T-cell (primary cell): ENCODE measurements around the gene AKT2. TPM values are rescaled to one million over a fixed set of nuclear protein-coding genes. Genes with fewer than 3 reads are reported as not detected.

ENCODE experiments used
- ATAC-seq, 4 experiments: fragments of 200-7000 bp in 3 of 4; fragments of 150-1000 bp in 1 of 4; cut with Tn5 transposase; replicated peaks in 1 of 4; 1 replicate in 3 of 4; 2 replicates in 1 of 4; pipeline ENCODE4 v1.10.0; 2021; ENCODE audit warnings: moderate library complexity in 3 of 4, mild to moderate bottlenecking in 2 of 4, moderate number of reproducible peaks in 1 of 4
- CTCF ChIA-PET, 2 donors: fragments of 300-600 bp; sonication (Branson Sonifier 250); formaldehyde crosslinking; loops; one replicate each; lab custom pipeline; 2022; ENCODE audit warnings: antibody characterized with exemption in 2 of 2; lab: Charles Lee
- POLR2A ChIA-PET, 2 donors: fragments of 300-600 bp; sonication (Branson Sonifier 250); formaldehyde crosslinking; loops; one replicate each; lab custom pipeline; 2022; ENCODE audit warnings: antibody characterized with exemption in 2 of 2; lab: Charles Lee
- DNase-seq, 35 experiments: peaks; one replicate each; pipeline versions ENCODE4 v3.0.0 to v3.0.0-alpha.2; 2013 to 2023
- H3K27ac ChIP-seq: one replicate; pipeline ENCODE4 v1.5.1; 2013; ENCODE audit warnings: low read length
- H3K27me3 ChIP-seq, 2 experiments: replicated peaks in 1 of 2; 1 replicate in 1 of 2; 2 replicates in 1 of 2; pipeline versions ENCODE4 v1.6.1 to v1.7.0; 2013; ENCODE audit warnings: low read length in 1 of 2, mixed read lengths in 1 of 2; ENCODE audit not compliant: control insufficient read depth in 2 of 2, insufficient read depth in 2 of 2; ENCODE audit errors: extremely low read depth in 1 of 2
- H3K36me3 ChIP-seq, 2 donors: 1 replicate in 1 of 2; 2 replicates in 1 of 2; pipeline versions ENCODE4 v1.6.1 to v1.7.0; 2013; ENCODE audit warnings: low read length in 1 of 2; ENCODE audit not compliant: control insufficient read depth in 2 of 2, insufficient read depth in 1 of 2; ENCODE audit errors: extremely low read depth in 1 of 2
- H3K4me1 ChIP-seq, 2 experiments: 1 replicate in 1 of 2; 2 replicates in 1 of 2; pipeline versions ENCODE4 v1.6.1 to v1.7.0; 2013; ENCODE audit warnings: low read length in 2 of 2, mixed read lengths in 1 of 2; ENCODE audit not compliant: insufficient read depth in 2 of 2, control insufficient read depth in 1 of 2; ENCODE audit errors: extremely low read depth in 1 of 2
- H3K4me3 ChIP-seq, 2 donors: 1 replicate in 1 of 2; 2 replicates in 1 of 2; pipeline versions ENCODE4 v1.5.1 to v1.7.0; 2013; ENCODE audit warnings: mild to moderate bottlenecking in 2 of 2, low read length in 1 of 2, moderate library complexity in 1 of 2; ENCODE audit not compliant: control insufficient read depth in 1 of 2; ENCODE audit errors: extremely low read depth in 1 of 2
- H3K9me3 ChIP-seq: 2 replicates; pipeline ENCODE4 v1.7.0; 2013
- H3K27ac Mint-ChIP-seq, 2 donors: one replicate each; pipeline ENCODE4 v1.8.0; 2020 to 2021; ENCODE audit warnings: mild to moderate bottlenecking in 2 of 2, mixed read lengths in 2 of 2
- H3K27me3 Mint-ChIP-seq, 2 donors: one replicate each; pipeline ENCODE4 v1.8.0; 2021 to 2022; ENCODE audit warnings: mixed read lengths in 2 of 2
- H3K36me3 Mint-ChIP-seq: one replicate; pipeline ENCODE4 v1.8.0; 2021; ENCODE audit warnings: mixed read lengths
- H3K4me1 Mint-ChIP-seq, 3 donors: one replicate each; pipeline ENCODE4 v1.8.0; 2020 to 2022; ENCODE audit warnings: mixed read lengths in 3 of 3, mild to moderate bottlenecking in 1 of 3
- H3K4me3 Mint-ChIP-seq, 3 donors: one replicate each; pipeline ENCODE4 v1.8.0; 2020 to 2022; ENCODE audit warnings: mild to moderate bottlenecking in 3 of 3, mixed read lengths in 3 of 3, moderate library complexity in 3 of 3
- H3K9me3 Mint-ChIP-seq, 3 donors: one replicate each; pipeline ENCODE4 v1.8.0; 2020 to 2022; ENCODE audit warnings: mixed read lengths in 3 of 3
- WGBS: methylation state at CpG from one replicate; pipeline ENCODE4 v1.1.5; 2013; ENCODE audit warnings: missing lambda C conversion rate; ENCODE audit not compliant: insufficient coverage; 5-methylcytosine and 5-hydroxymethylcytosine counted together
- total RNA-seq, 35 experiments: library from RNA in 6 of 35; stranded (reverse) in 6 of 35; fragments of 120-200 nt in 1 of 35; gene quantifications; one replicate each; pipeline versions ENCODE4 v1.2.1 to v1.2.4 and lab custom pipeline; 2013 to 2026

Gene AKT2
- total RNA-seq, 5 donors from 2014 or later (not counting 1 experiment from before 2014, with no cell fraction given) = 169 to 218 (median 172) TPM

DNA sequence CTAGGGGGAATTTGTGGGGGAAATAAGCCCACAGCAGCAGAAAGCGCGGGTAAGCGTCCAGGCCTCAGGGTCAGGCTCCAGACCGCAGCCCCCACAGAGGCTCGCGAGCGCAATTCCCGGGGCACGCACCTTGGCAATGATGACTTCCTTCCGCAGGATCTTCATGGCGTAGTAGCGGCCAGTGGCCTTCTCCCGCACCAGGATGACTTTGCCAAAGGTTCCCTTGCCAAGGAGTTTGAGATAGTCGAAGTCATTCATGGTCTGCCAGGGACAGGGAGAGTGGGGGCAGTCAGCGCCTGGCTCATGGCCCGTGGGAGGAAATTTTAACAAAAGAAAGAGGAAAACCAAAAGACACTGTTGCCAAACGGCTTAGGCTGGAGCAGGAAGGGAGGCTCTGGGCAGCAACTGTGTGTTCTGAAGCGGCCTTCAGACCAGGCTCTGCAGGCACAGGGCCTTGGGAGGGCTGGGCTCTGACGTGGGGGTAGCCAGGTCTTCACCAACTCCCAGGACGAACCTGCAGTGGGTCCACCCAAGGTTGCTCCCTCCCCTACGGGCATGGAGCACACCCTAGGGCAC lies 43.2 kb downstream of the AKT2 start:
- CTCF ChIA-PET = no interaction called here

DNA sequence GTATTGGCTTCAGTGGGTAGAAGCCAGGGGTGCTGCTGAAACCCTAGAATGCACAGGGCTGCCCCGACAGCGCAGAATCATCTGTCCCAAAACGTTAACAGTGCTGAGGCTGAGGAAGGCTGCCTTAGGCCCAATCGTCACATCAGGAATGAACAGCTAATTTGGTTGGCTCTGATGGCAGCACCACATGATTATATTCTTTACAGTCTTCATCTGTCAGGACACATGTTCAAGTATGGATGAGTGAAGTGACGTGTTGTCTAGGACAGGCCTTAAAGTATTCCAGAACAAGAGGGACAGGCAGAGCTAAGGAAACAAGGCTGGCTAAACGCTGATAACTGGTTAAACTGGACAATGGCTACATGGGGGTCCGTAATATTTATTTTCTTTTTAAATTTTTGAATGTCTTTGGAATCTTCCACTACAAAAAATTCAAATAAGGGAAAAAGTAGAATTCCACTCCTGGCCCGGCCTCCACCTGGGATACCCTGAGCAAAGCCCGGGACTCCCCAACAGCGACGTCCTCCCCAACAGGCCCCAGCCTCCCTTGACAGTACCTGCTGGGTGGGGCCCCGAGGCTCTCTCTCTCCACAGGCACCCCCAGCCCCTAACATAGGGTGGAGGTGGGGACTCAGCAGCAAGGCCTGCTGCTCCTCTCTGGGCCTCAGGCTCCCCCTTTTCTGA lies 43.9 kb downstream of the AKT2 start:
- no peaks in the 10 kb centered on the region for H3K27me3 ChIP-seq
- Mint-ChIP-seq H3K4me1 (peaks cover 3 to 6% (median 3%) of the 10 kb centered on the region in 3 donors), H3K9me3 (no peaks in the 10 kb centered on the region), H3K27ac (no peak overlapping the region), H3K4me3 (no peak overlapping the region), H3K27me3 (no peaks in the 10 kb centered on the region), H3K36me3 (peaks cover 37% of the 10 kb centered on the region)
- DNase-seq (no peak), ATAC-seq (no peak)
- H3K9me3 ChIP-seq = no peaks in the 10 kb centered on the region
- CTCF ChIA-PET = no interaction called here
- 97% methylated on average over 3 of the region's 12 CpGs for WGBS
- H3K4me1 ChIP-seq = no peaks in the 10 kb centered on the region
- no peak overlapping the region for H3K4me3 ChIP-seq
- H3K36me3 ChIP-seq = peaks cover 19 to 64% of the 10 kb centered on the region in 2 donors
- POLR2A ChIA-PET = no interaction called here
- H3K27ac ChIP-seq = no peak overlapping the region

More for the DNA sequence above, 43.2 kb downstream of the AKT2 start:
- H3K36me3 ChIP-seq = peaks cover 19 to 58% of the 10 kb centered on the region in 2 donors
- Mint-ChIP-seq H3K27me3 (no peaks in the 10 kb centered on the region), H3K4me3 (no peak overlapping the region), H3K9me3 (no peaks in the 10 kb centered on the region), H3K36me3 (peaks cover 35% of the 10 kb centered on the region), H3K27ac (no peak overlapping the region), H3K4me1 (peaks cover 3 to 9% (median 6%) of the 10 kb centered on the region in 3 donors)
- ATAC-seq (no peak), DNase-seq (no peak)
- WGBS = 99% methylated on average over 17 of the region's 21 CpGs
- H3K4me3 ChIP-seq = no peak overlapping the region
- H3K27me3 ChIP-seq = no peaks in the 10 kb centered on the region
- H3K4me1 ChIP-seq = no peaks in the 10 kb centered on the region
- no peaks in the 10 kb centered on the region for H3K9me3 ChIP-seq
- POLR2A ChIA-PET = no interaction called here
- no peak overlapping the region for H3K27ac ChIP-seq

DNA sequence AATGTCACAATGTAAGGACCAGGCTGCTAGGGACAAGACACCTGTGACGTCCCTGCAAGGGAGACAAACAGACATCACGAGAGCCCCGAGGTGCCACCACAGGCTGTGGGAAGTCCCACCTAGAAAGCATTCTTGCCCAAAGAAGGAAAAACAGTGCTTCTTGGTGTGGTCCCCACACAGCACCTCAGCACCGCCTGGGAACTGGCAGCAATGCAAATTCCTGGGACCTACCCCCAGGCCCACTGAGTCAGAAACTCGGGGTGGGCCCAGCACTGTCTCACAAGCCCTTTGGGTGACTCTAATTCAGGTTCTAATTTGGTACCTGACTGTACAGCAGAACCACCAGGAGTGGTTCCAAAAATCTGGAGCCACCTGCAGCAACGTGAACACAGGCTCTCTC lies 44.8 kb downstream of the AKT2 start:
- Mint-ChIP-seq H3K27ac (no peak overlapping the region), H3K36me3 (peaks cover 37% of the 10 kb centered on the region)

DNA sequence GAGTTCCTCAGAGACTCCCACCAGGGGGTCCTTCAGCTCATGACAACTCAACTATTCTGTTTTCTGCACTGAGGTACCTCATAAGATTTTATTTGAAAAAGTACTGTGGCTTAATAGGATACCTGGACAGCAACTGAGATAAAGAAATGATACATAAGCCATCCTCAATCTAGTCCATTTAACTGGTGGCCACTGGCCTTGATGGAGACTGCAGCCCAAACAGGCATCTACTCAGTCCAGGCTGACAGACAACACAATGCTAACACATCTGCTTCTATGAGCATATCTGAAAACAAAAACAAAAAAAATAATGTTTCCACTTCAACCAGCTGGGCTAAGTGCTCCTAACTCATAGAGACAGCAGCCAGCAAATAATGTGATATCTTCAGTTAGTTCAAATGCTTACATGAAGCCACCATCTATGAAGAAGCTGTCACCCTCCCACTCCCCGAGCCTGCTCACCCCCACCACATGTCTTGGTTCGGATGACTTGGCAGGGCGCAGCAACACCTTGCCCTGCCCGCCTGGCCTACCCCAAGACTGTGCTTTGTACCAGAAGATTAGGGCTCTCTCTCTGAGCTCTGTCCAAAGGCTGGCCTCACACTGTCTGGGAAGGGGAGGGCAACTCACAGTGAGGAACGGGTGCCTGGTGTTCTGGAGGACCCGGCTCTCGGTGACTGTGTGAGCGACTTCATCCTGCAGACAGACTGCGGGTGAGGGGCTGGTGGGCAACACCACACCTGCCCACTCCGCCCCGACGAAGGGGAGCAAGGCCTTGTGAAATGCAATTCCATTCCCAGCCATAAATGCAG lies 45.5 kb downstream of the AKT2 start:
- H3K9me3 ChIP-seq = no peaks in the 10 kb centered on the region
- 86% methylated on average over 8 of the region's 12 CpGs for WGBS
- Mint-ChIP-seq H3K4me3 (no peak overlapping the region), H3K9me3 (no peaks in the 10 kb centered on the region), H3K36me3 (peaks cover 37% of the 10 kb centered on the region), H3K4me1 (peaks cover 0 to 2% (median 0%) of the 10 kb centered on the region in 3 donors), H3K27ac (no peak overlapping the region), H3K27me3 (no peaks in the 10 kb centered on the region)
- H3K4me3 ChIP-seq = no peak overlapping the region
- ChIA-PET CTCF (no interaction called here), POLR2A (interaction anchor here in 1 of 2 donors (0.6 kb wide), 1 partner anchor 128 kb away, joined by 3 read pairs; no protein-coding TSS in a partner anchor)
- peaks cover 28 to 76% of the 10 kb centered on the region in 2 donors for H3K36me3 ChIP-seq
- no peaks in the 10 kb centered on the region for H3K27me3 ChIP-seq
- H3K27ac ChIP-seq = no peak overlapping the region
- ATAC-seq = no peak
- DNase-seq = no peak
- H3K4me1 ChIP-seq = no peaks in the 10 kb centered on the region

More for the DNA sequence above, 44.8 kb downstream of the AKT2 start:
- DNase-seq (no peak), ATAC-seq (no peak)
- Histone ChIP-seq H3K27me3 (no peaks in the 10 kb centered on the region), H3K9me3 (no peaks in the 10 kb centered on the region), H3K4me3 (no peak overlapping the region), H3K36me3 (peaks cover 22 to 73% of the 10 kb centered on the region in 2 donors), H3K27ac (no peak overlapping the region), H3K4me1 (no peaks in the 10 kb centered on the region)
- WGBS = 87% methylated on average over 5 of the region's 6 CpGs
- no peak overlapping the region for H3K4me3 Mint-ChIP-seq
- CTCF ChIA-PET = no interaction called here
- POLR2A ChIA-PET = no interaction called here
- H3K9me3 Mint-ChIP-seq = no peaks in the 10 kb centered on the region
- H3K27me3 Mint-ChIP-seq = no peaks in the 10 kb centered on the region
- peaks cover 2 to 4% (median 3%) of the 10 kb centered on the region in 3 donors for H3K4me1 Mint-ChIP-seq

DNA sequence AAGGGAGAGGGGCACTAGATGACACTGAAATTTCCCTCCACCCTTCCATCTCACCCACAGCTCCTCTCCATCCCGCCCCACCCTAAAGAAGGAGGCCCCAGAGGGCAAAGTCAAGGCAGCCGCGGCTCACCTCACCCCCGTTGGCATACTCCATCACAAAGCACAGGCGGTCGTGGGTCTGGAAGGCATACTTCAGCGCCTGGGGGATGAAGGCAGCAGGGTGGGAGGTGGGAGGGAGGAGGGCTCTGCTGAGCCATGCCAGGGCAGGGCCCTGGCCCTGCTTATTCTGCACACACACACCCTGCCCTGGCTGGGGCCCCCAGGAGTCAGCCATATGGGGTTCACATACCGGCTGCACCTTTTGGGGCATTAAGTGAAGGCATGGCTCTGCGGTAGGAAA lies 46.4 kb downstream of the AKT2 start:
- POLR2A ChIA-PET = no interaction called here
- H3K27ac ChIP-seq = no peak overlapping the region
- H3K36me3 ChIP-seq = peaks cover 31 to 82% of the 10 kb centered on the region in 2 donors
- no peaks in the 10 kb centered on the region for H3K9me3 ChIP-seq
- H3K4me3 ChIP-seq = no peak overlapping the region
- DNase-seq (no peak), ATAC-seq (no peak)
- H3K27ac Mint-ChIP-seq = no peak overlapping the region
- H3K36me3 Mint-ChIP-seq = peaks cover 34% of the 10 kb centered on the region
- no peaks in the 10 kb centered on the region for H3K27me3 Mint-ChIP-seq
- no peak overlapping the region for H3K4me3 Mint-ChIP-seq
- no peaks in the 10 kb centered on the region for H3K4me1 ChIP-seq
- WGBS = 100% methylated on average over 1 of the region's 9 CpGs
- CTCF ChIA-PET = no interaction called here
- H3K27me3 ChIP-seq = no peaks in the 10 kb centered on the region
- no peaks in the 10 kb centered on the region for H3K9me3 Mint-ChIP-seq
- H3K4me1 Mint-ChIP-seq = no peaks in the 10 kb centered on the region

DNA sequence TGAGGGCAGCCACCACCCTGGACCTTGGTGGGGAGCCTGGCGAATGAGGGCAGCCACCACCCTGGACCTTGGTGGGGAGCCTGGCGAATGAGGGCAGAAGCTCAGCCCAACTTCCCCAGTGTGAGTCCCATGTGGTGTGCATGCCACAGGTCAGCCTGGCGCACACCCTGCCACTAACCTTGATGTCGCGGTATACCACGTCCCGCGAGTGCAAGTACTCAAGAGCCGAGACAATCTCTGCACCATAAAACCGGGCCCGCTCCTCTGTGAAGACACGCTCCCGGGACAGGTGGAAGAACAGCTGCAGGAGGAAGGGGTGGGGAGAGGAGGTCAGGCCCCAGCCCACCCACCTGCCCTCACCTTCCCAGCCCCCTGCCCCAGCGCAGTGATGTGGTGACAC lies 47.4 kb downstream of the AKT2 start:
- Mint-ChIP-seq H3K27me3 (no peaks in the 10 kb centered on the region), H3K4me1 (no peaks in the 10 kb centered on the region), H3K36me3 (peaks cover 34% of the 10 kb centered on the region), H3K27ac (no peak overlapping the region), H3K4me3 (no peak overlapping the region), H3K9me3 (no peaks in the 10 kb centered on the region)
- no peaks in the 10 kb centered on the region for H3K4me1 ChIP-seq
- ChIA-PET CTCF (no interaction called here), POLR2A (no interaction called here)
- no peak overlapping the region for H3K4me3 ChIP-seq
- no peak for ATAC-seq
- H3K27me3 ChIP-seq = no peaks in the 10 kb centered on the region
- H3K9me3 ChIP-seq = no peaks in the 10 kb centered on the region
- WGBS = 99% methylated on average over 5 of the region's 14 CpGs
- no peak for DNase-seq
- no peak overlapping the region for H3K27ac ChIP-seq
- H3K36me3 ChIP-seq = peaks cover 28 to 84% of the 10 kb centered on the region in 2 donors
